Neural cell (in vitro differentiated cells): ENCODE results near the gene PRR30. TPM values are rescaled to one million over a fixed set of nuclear protein-coding genes. Genes with fewer than 3 reads are reported as not detected.

Source experiments
- H2AFZ ChIP-seq: fragments of 200-600, 300-800 bp; sonication (generic), shearing (Covaris generic); 2 replicates; pipeline ENCODE4 v1.6.0; 2014; ENCODE audit warnings: low read depth, mild to moderate bottlenecking, antibody characterized with exemption, low read length, moderate library complexity
- H3F3A ChIP-seq: fragments of 200-600 bp; shearing (Covaris generic); 2 replicates; pipeline ENCODE4 v1.6.1; 2016; ENCODE audit warnings: mild to moderate bottlenecking, moderate library complexity, mixed read lengths, antibody characterized with exemption, low read length; ENCODE audit not compliant: insufficient read depth, poor library complexity, severe bottlenecking
- H3K27ac ChIP-seq: fragments of 200-600, 300-800 bp; sonication (generic), shearing (Covaris generic); 2 replicates; pipeline ENCODE4 v1.5.1; 2014; ENCODE audit warnings: mild to moderate bottlenecking, low read length, moderate library complexity
- H3K27me3 ChIP-seq: fragments of 300-800, 200-600 bp; sonication (generic), shearing (Covaris generic); 2 replicates; pipeline ENCODE4 v1.6.0; 2014; ENCODE audit warnings: mild to moderate bottlenecking, low read depth, low read length, moderate library complexity; ENCODE audit not compliant: insufficient read depth
- H3K36me3 ChIP-seq: fragments of 300-800, 200-600 bp; sonication (generic), shearing (Covaris generic); 2 replicates; pipeline ENCODE4 v1.5.1; 2014; ENCODE audit warnings: mild to moderate bottlenecking, antibody characterized with exemption, low read length, moderate library complexity; ENCODE audit not compliant: insufficient read depth
- H3K4me2 ChIP-seq: fragments of 300-800, 200-600 bp; sonication (generic), shearing (Covaris generic); 2 replicates; pipeline ENCODE4 v1.6.0; 2014; ENCODE audit warnings: mild to moderate bottlenecking, low read length
- H3K4me3 ChIP-seq: fragments of 300-800, 200-600 bp; sonication (generic), shearing (Covaris generic); 2 replicates; pipeline ENCODE4 v1.5.1; 2014; ENCODE audit warnings: mild to moderate bottlenecking, low read length, moderate library complexity
- H3K79me2 ChIP-seq: fragments of 200-600 bp; shearing (Covaris generic); replicated peaks from 2 replicates; pipeline ENCODE4 v1.6.0; 2014; ENCODE audit warnings: mild to moderate bottlenecking, low read length, moderate library complexity; ENCODE audit not compliant: insufficient read depth
- H3K9ac ChIP-seq: fragments of 300-800, 200-600 bp; sonication (generic), shearing (Covaris generic); 2 replicates; pipeline ENCODE4 v1.6.1; 2016; ENCODE audit warnings: mild to moderate bottlenecking, low read length, mixed read lengths
- H3K9me2 ChIP-seq: fragments of 200-600 bp; shearing (Covaris generic); 2 replicates; pipeline ENCODE4 v1.6.1; 2016; ENCODE audit warnings: mild to moderate bottlenecking, low read length, mixed read lengths; ENCODE audit not compliant: insufficient read depth
- H3K9me3 ChIP-seq: fragments of 200-600, 300-800 bp; sonication (generic), shearing (Covaris generic); 2 replicates; pipeline ENCODE4 v1.6.1; 2016; ENCODE audit warnings: mild to moderate bottlenecking, mixed run types, low read length, moderate library complexity, mixed read lengths
- H4K20me1 ChIP-seq: fragments of 200-600 bp; shearing (Covaris generic); 2 replicates; pipeline ENCODE4 v1.6.1; 2016; ENCODE audit warnings: mild to moderate bottlenecking, mixed run types; ENCODE audit not compliant: insufficient read depth
- CTCF ChIP-seq: fragments of 450-650 bp; IDR thresholded peaks from 2 replicates; pipeline ENCODE4 v1.5.1; 2014; ENCODE audit warnings: antibody characterized with exemption, mild to moderate bottlenecking, moderate library complexity; ENCODE audit not compliant: poor library complexity, severe bottlenecking
- EP300 ChIP-seq: fragments of 450-650 bp; conservative IDR thresholded peaks from 2 replicates; pipeline ENCODE4 v1.6.1; 2014; ENCODE audit warnings: antibody characterized with exemption, mild to moderate bottlenecking, moderate library complexity; ENCODE audit not compliant: poor library complexity, severe bottlenecking
- EZH2 ChIP-seq: fragments of 200-600, 300-800 bp; shearing (Covaris generic), sonication (generic); IDR thresholded peaks from 2 replicates; pipeline ENCODE4 v1.6.1; 2014; ENCODE audit warnings: antibody characterized with exemption, low read length, borderline replicate concordance, mild to moderate bottlenecking; ENCODE audit not compliant: insufficient read depth, poor library complexity, severe bottlenecking
- MXI1 ChIP-seq: fragments of 450-650 bp; conservative IDR thresholded peaks from 2 replicates; pipeline ENCODE4 v1.6.1; 2014; ENCODE audit warnings: antibody characterized with exemption, mild to moderate bottlenecking; ENCODE audit not compliant: poor library complexity, severe bottlenecking
- POLR2AphosphoS5 ChIP-seq: IDR thresholded peaks from 2 replicates; pipeline ENCODE4 v1.6.1; 2012
- RAD21 ChIP-seq: fragments of 450-650 bp; conservative IDR thresholded peaks from 2 replicates; pipeline ENCODE4 v1.6.1; 2014; ENCODE audit warnings: antibody characterized with exemption, mild to moderate bottlenecking, moderate library complexity
- REST ChIP-seq: IDR thresholded peaks from 2 replicates; pipeline ENCODE4 v1.6.1; 2012; ENCODE audit warnings: borderline replicate concordance
- SMC3 ChIP-seq: fragments of 450-650 bp; conservative IDR thresholded peaks from 2 replicates; pipeline ENCODE4 v1.6.1; 2014; ENCODE audit warnings: antibody characterized with exemption, mild to moderate bottlenecking, moderate library complexity; ENCODE audit not compliant: poor library complexity
- TAF1 ChIP-seq: IDR thresholded peaks from 2 replicates; pipeline ENCODE4 v1.6.1; 2012; ENCODE audit warnings: low read depth
- polyA plus RNA-seq: library from polyadenylated mRNA; depleted of rRNA; stranded (reverse); fragments of >200 nt; gene quantifications from 2 replicates; pipeline ENCODE4 v1.2.3, GENCODE V29; 2014

PRR30 gene
- polyA plus RNA-seq, 1 donor from 2014 or later, result not detected

GRCh38 chr2:27099334-27099955, 39.8 kb downstream of the PRR30 start:
- Histone ChIP-seq H3K9me3 (no peaks in the 10 kb centered on the region), H4K20me1 (no peaks in the 10 kb centered on the region), H3K4me2 (no peak overlapping the region), H3K27ac (no peak overlapping the region), H3K27me3 (no peaks in the 10 kb centered on the region), H3F3A (no peaks in the 10 kb centered on the region), H3K9me2 (no peaks in the 10 kb centered on the region), H3K79me2 (no peaks in the 10 kb centered on the region), H3K9ac (no peak overlapping the region), H3K36me3 (no peaks in the 10 kb centered on the region), H2AFZ (no peak overlapping the region), H3K4me3 (no peak overlapping the region)
- TF ChIP-seq CTCF (no peak), EP300 (no peak), TAF1 (no peak), RAD21 (no peak), POLR2AphosphoS5 (no peak), MXI1 (no peak)

GRCh38 chr2:27097341-27097740, 41.9 kb downstream of the PRR30 start:
- H3K4me3 ChIP-seq, result no peak overlapping the region
- TF ChIP-seq SMC3 (no peak), TAF1 (no peak), EZH2 (no peak), MXI1 (no peak), EP300 (no peak), CTCF (no peak), REST (no peak), POLR2AphosphoS5 (no peak), RAD21 (no peak)
- no peaks in the 10 kb centered on the region for H3K36me3 ChIP-seq
- no peak overlapping the region for H2AFZ ChIP-seq
- H3K9me3 ChIP-seq, result no peaks in the 10 kb centered on the region
- H3K9me2 ChIP-seq, result no peaks in the 10 kb centered on the region
- H3F3A ChIP-seq, result no peaks in the 10 kb centered on the region
- no peaks in the 10 kb centered on the region for H4K20me1 ChIP-seq
- H3K27me3 ChIP-seq, result no peaks in the 10 kb centered on the region
- no peak overlapping the region for H3K4me2 ChIP-seq
- H3K9ac ChIP-seq, result no peak overlapping the region
- no peak overlapping the region for H3K27ac ChIP-seq
- no peaks in the 10 kb centered on the region for H3K79me2 ChIP-seq
